Measurements from ENCODE around the gene ENG. TPM values are rescaled to one million over a fixed set of nuclear protein-coding genes. Genes with fewer than 3 reads are reported as not detected.

Gene ENG
- total and polyA plus RNA-seq, 2 of the 4 experiments (the other 2 are of a cell fraction) = 3.6 to 83.3 TPM

DNA sequence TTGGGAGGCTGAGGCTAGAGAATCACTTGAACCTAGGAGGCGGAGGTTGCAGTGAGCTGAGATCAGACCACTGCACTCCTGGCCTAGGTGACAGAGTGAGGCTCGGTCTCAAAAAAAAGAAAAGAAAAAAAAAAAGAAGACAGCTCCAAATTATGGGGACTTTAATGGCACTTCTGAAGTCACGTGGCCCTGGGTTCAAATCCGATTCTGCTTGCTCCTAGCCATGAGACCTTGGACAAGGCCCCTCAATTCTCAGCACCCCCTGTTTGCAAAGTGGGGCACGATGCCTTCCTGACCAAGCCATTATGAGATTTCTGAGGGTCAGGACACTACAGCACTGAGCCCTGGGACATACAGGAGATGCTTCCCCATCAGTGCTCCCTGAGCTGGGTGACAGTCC lies 1.1 kb upstream of the ENG start:
- no peak overlapping the region for H3K18ac ChIP-seq (ENCODE audit: low read depth, low read length)
- no peak overlapping the region for H3K14ac ChIP-seq (replicated peaks; ENCODE audit: low read depth, low read length)
- no peak overlapping the region for H3K4me2 ChIP-seq (ENCODE audit: low read depth, low read length)
- no peak overlapping the region for H3K56ac ChIP-seq (ENCODE audit: extremely low read depth, insufficient read depth, low read length)
- H2BK15ac ChIP-seq (ENCODE audit: low read depth, low read length) = peak overlapping the region; percentile 73; the same call in 1 of the 3 replicates
- intact Hi-C loops (cut with micrococcal nuclease) (no loop called here), in situ Hi-C loops (cut with MboI; ENCODE audit: low sequenced_read_pairs) (no loop called here), dilution Hi-C loops (cut with HindIII; ENCODE audit: low sequenced_read_pairs, unreplicated experiment) (no loop called here)
- 92% methylated on average over 2 of the region's 5 CpGs; no CpG with 5 or more reads in 1 of the 2 experiments for WGBS, 2 experiments (ENCODE audit: extremely low coverage in 2 of 2, insufficient read length in 1 of 2)
- no peak for TF ChIP-seq CHD1 (IDR thresholded peaks at IDR 0.05; ENCODE audit: low read depth, low read length)
- no peak for TF ChIP-seq RCOR1 (IDR thresholded peaks at IDR 0.05; ENCODE audit: insufficient replicate concordance, low read length)
- no peak for TF ChIP-seq RFX5 (IDR thresholded peaks at IDR 0.05; ENCODE audit: low read depth, low read length)
- TF ChIP-seq CEBPB (IDR thresholded peaks at IDR 0.05; ENCODE audit: low read depth, low read length) = no peak
- no peak for TF ChIP-seq BHLHE40 (IDR thresholded peaks at IDR 0.05; ENCODE audit: low read depth, low read length)
- no peak for TF ChIP-seq NFE2L2 (IDR thresholded peaks at IDR 0.05; ENCODE audit: low read depth, low read length)
- TF ChIP-seq MAZ (IDR thresholded peaks at IDR 0.05; ENCODE audit: borderline replicate concordance, low read depth, low read length) = no peak
- no peak for TF ChIP-seq RAD21 (IDR thresholded peaks at IDR 0.05; ENCODE audit: low read length)
- no peak for TF ChIP-seq POLR2A (IDR thresholded peaks at IDR 0.05; ENCODE audit: low read depth, low read length)
- TF ChIP-seq MXI1 (IDR thresholded peaks at IDR 0.05; ENCODE audit: borderline replicate concordance, low read depth, low read length) = no peak
- TF ChIP-seq MAFK (IDR thresholded peaks at IDR 0.05; ENCODE audit: low read depth, low read length) = no peak
- TF ChIP-seq USF2 (IDR thresholded peaks at IDR 0.05; ENCODE audit: low read depth, low read length) = no peak
- no peak for TF ChIP-seq FOS (IDR thresholded peaks at IDR 0.05; ENCODE audit: low read depth, low read length)
- TF ChIP-seq ELK1 (IDR thresholded peaks at IDR 0.05; ENCODE audit: borderline replicate concordance, low read depth, low read length) = no peak
- TF ChIP-seq SMC3 (IDR thresholded peaks at IDR 0.05; ENCODE audit: low read depth, low read length) = no peak
- no peak for TF ChIP-seq CTCF (conservative IDR thresholded peaks at IDR 0.05; ENCODE audit: low read depth, low read length)
- H3K4ac ChIP-seq (ENCODE audit: low read depth, low read length) = no peak overlapping the region; the same call in 1 of the 2 replicates
- no peaks in the 10 kb centered on the region for H4K20me1 ChIP-seq (ENCODE audit: insufficient read depth, low read length)
- peaks cover 0 to 34% of the 10 kb centered on the region in 2 experiments; a peak in 3 of 4 replicates for H3K79me1 ChIP-seq (ENCODE audit: low read depth in 1 of 2, low read length in 2 of 2)
- no peak overlapping the region for H3K23ac ChIP-seq (ENCODE audit: low read depth, low read length)
- H4K8ac ChIP-seq (ENCODE audit: low read depth in 2 of 2, low read length in 2 of 2) = peak overlapping the region in 1 of 2 experiments; percentile 92; a peak in 2 of 4 replicates
- no peak overlapping the region for H2BK20ac ChIP-seq (ENCODE audit: low read depth, low read length)
- POLR2A ChIA-PET (ENCODE audit: unreplicated experiment) = interaction anchor here (0.6 to 1.6 kb wide), 2 partner anchors 16 to 17 kb away, joined by 4 to 6 read pairs; no protein-coding TSS in a partner anchor
- H3K36me3 ChIP-seq (ENCODE audit: control insufficient read depth, insufficient read depth, low read length) = peaks cover 7% of the 10 kb centered on the region
- no peak overlapping the region for H2AK9ac ChIP-seq (replicated peaks; ENCODE audit: low read depth, low read length, poor library complexity)
- H3K9me1 ChIP-seq (ENCODE audit: insufficient read depth, low read length) = peaks cover 12% of the 10 kb centered on the region
- H2BK120ac ChIP-seq (ENCODE audit: low read depth, low read length) = no peak overlapping the region
- H3K9ac ChIP-seq (ENCODE audit: low read depth, low read length) = no peak overlapping the region
- H3K4me1 ChIP-seq (ENCODE audit: control insufficient read depth, insufficient read depth, low read length) = peaks cover 11% of the 10 kb centered on the region
- no peak overlapping the region for H3K27ac ChIP-seq (ENCODE audit: insufficient read depth, low read length)
- BruUV-seq (replicated peaks) = no TSS peak
- H2BK5ac ChIP-seq (ENCODE audit: low read depth, low read length, poor library complexity, severe bottlenecking) = no peak overlapping the region
- H4K91ac ChIP-seq (ENCODE audit: insufficient read depth, low read depth, low read length) = no peak overlapping the region
- H3K9me3 ChIP-seq (ENCODE audit: control insufficient read depth, insufficient read depth, low read length) = no peaks in the 10 kb centered on the region
- no peak overlapping the region for H3K4me3 ChIP-seq (ENCODE audit: insufficient read depth, low read depth, low read length)
- CTCF ChIA-PET = no interaction called here
- H4K5ac ChIP-seq (ENCODE audit: low read depth, low read length) = no peak overlapping the region
- no peak for DNase-seq
- no peak overlapping the region for H2AFZ ChIP-seq (replicated peaks; ENCODE audit: low read length, poor library complexity)
- ATAC-seq (ENCODE audit: low read depth) = no peak
- H3K27me3 ChIP-seq (ENCODE audit: control insufficient read depth, insufficient read depth, low read length) = no peaks in the 10 kb centered on the region
- 0 out of 2 replicates have a peak overlapping the region, but pooled peaks have one; percentile 24 for H2AK5ac ChIP-seq (ENCODE audit: low read depth, low read length)
